A204.1 (cell line): ENCODE data around the gene MIER1.
"Not testable (repeated sequence)": the region's sequence is repeated elsewhere in the genome, so short reads cannot be mapped to it uniquely, and the experiment has no call there.

ENCODE experiments used
- FAIRE-seq: peaks from 2 replicates; lab custom pipeline; 2012; peaks lifted over from hg19 to GRCh38; lab: Jason Lieb, UNC

The MIER1 gene

GRCh38 chr1:66924756-66925557 is at the start of gene MIER1, which contains the start of gene DNAI4:
Gene MIER1, plus strand, starts transcription at chr1:66924990. Its CDS starts 39 bp downstream, at chr1:66925029.
Gene DNAI4, minus strand, starts transcription at chr1:66924856. Its CDS starts 25 bp downstream, at chr1:66924831.
- peak; percentile 98 for FAIRE-seq

- FAIRE-seq, result no peak
These were observed 48.1 kb upstream of the MIER1 start for GRCh38 chr1:66876664-66877063.

GRCh38 chr1:66889030-66889429 is 35.8 kb upstream of the MIER1 start:
- FAIRE-seq, result no peak

- no peak for FAIRE-seq
These were observed 34.2 kb upstream of the MIER1 start for GRCh38 chr1:66890621-66891020.

GRCh38 chr1:66893712-66894111 is 31.1 kb upstream of the MIER1 start:
- FAIRE-seq, result no peak

- FAIRE-seq, result not testable (repeated sequence)
These were observed 9.6 kb upstream of the MIER1 start for GRCh38 chr1:66915203-66915602.

GRCh38 chr1:66916320-66916719 is 8.5 kb upstream of the MIER1 start:
- no peak for FAIRE-seq

- no peak for FAIRE-seq
These were observed 7.3 kb upstream of the MIER1 start for GRCh38 chr1:66917476-66917875.

GRCh38 chr1:66919063-66919462 is 5.7 kb upstream of the MIER1 start:
- no peak for FAIRE-seq

GRCh38 chr1:66919828-66920227 is 5.0 kb upstream of the MIER1 start:
- FAIRE-seq, result no peak

GRCh38 chr1:66920543-66920942 is 4.2 kb upstream of the MIER1 start:
- no peak for FAIRE-seq

- FAIRE-seq, result no peak
These were observed 744 bp downstream of the MIER1 start for GRCh38 chr1:66925558-66925910.

GRCh38 chr1:66925944-66926343 is 1.2 kb downstream of the MIER1 start:
- no peak for FAIRE-seq

- FAIRE-seq, result no peak
These were observed 2.7 kb downstream of the MIER1 start for GRCh38 chr1:66927528-66927927.

GRCh38 chr1:66929146-66929688 is 4.4 kb downstream of the MIER1 start:
- no peak for FAIRE-seq

GRCh38 chr1:66929691-66929998 is 4.9 kb downstream of the MIER1 start:
- FAIRE-seq, result no peak

- FAIRE-seq, result no peak
These were observed 5.4 kb downstream of the MIER1 start for GRCh38 chr1:66929999-66930822.

- FAIRE-seq, result no peak
These were observed 6.0 kb downstream of the MIER1 start for GRCh38 chr1:66930823-66931174.

GRCh38 chr1:66931590-66931989 is 6.8 kb downstream of the MIER1 start:
- no peak for FAIRE-seq

GRCh38 chr1:66932291-66932690 is 7.5 kb downstream of the MIER1 start:
- no peak for FAIRE-seq

- peak; percentile 53 for FAIRE-seq
These were observed 9.3 kb downstream of the MIER1 start for GRCh38 chr1:66933887-66934700.

GRCh38 chr1:66937529-66938234 is 12.9 kb downstream of the MIER1 start:
- FAIRE-seq, result peak; percentile 51
